HG03025 (cell line): ENCODE results near the gene FAF2.

Source experiments
- ATAC-seq: cut with Tn5 transposase; IDR thresholded peaks from one replicate; pipeline ENCODE4 v1.9.1; 2021; ENCODE audit warnings: mild to moderate bottlenecking, moderate library complexity; ENCODE audit not compliant: unreplicated experiment, low FRiP score

FAF2 gene

GRCh38 chr5:176529116-176529740 lies 81.0 kb downstream of the FAF2 start:
- no peak for ATAC-seq

DNA sequence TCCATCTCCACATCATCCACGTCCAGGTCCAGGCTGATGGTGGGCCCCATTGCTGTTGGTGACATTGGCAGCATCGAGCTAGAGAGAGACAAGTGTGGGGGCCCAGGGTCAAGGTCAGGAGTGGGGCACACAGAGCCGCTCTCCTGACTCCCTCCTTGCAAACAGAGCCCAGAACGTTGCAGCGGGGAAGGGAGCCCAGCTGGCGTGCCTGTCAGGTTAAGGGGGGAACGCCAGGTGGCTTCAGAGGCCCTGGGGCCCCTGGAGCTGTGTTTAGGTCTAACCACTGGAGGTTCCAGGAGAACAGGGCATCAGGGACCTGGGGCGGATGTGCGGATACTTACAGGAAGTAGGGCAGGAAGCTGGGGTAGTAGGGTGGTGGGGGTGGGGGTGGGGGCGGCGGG lies 81.6 kb downstream of the FAF2 start:
- ATAC-seq: no peak

GRCh38 chr5:176530393-176530982 lies 82.3 kb downstream of the FAF2 start:
- ATAC-seq: no peak

GRCh38 chr5:176530983-176531901 lies 83.1 kb downstream of the FAF2 start:
- no peak for ATAC-seq

- ATAC-seq: no peak
Observed at GRCh38 chr5:176531902-176532493, 83.8 kb downstream of the FAF2 start.

DNA sequence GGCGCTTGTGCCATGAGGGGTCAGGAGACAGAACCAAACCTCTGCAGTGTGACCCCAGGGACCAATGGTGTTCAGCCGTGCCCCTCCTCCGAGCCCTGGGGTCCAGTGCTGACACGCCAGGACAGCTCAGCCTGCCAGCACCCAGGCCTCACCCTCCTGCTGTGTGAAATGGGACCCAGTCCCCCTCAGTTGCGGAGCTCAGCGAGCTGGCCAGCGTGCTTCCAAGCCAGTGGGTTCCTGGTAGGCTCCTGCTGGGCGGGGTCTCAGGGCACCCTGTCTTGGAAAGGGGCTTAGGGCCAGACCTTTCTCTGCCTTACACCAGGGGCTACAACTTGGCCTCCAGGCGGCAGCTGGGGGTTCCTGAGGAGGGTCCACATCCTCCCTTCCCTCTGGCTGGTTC lies 84.6 kb downstream of the FAF2 start:
- ATAC-seq: no peak

- ATAC-seq: no peak
Observed at GRCh38 chr5:176533390-176533789, 85.2 kb downstream of the FAF2 start.

GRCh38 chr5:176533894-176534611 lies 85.9 kb downstream of the FAF2 start:
- ATAC-seq: no peak

GRCh38 chr5:176534640-176535039 lies 86.5 kb downstream of the FAF2 start:
- ATAC-seq: no peak

DNA sequence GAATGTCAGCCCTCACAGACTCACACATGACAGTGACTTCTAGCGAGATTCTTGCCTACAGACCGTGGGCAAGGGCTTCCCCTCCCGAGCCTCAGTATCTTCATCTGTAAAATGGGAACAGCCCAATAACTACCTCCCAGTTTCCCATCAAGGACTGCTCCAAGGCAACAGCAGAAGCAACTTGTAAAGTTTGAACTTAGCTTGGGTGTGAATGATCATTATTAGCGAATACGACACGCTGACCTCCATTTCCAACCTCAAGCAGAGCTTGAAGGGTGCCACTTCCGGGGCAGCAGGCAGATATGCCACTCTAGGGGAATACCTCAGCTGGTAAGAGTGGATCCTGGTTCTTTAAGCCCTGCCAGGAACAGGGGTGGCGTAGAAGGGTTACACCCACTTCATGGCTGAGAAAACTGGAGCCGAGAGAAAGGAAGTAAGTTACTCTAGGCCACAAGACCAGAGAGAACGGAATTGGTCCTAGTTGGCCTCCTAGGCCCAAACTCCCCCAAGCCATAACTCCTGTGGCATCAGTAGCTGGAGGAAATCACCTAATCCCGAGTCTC lies 87.0 kb downstream of the FAF2 start:
- no peak for ATAC-seq

- ATAC-seq: no peak
Observed at GRCh38 chr5:176535664-176536131, 87.5 kb downstream of the FAF2 start.

- ATAC-seq: peak; percentile 23
Observed at GRCh38 chr5:176536132-176536901, 88.1 kb downstream of the FAF2 start.

- peak; percentile 51 for ATAC-seq
Observed at GRCh38 chr5:176536902-176537553, 88.8 kb downstream of the FAF2 start, which contains the start of gene RNF44. Gene RNF44, minus strand, starts transcription at chr5:176537402. Its CDS starts 4,930 bp downstream, at chr5:176532472.

DNA sequence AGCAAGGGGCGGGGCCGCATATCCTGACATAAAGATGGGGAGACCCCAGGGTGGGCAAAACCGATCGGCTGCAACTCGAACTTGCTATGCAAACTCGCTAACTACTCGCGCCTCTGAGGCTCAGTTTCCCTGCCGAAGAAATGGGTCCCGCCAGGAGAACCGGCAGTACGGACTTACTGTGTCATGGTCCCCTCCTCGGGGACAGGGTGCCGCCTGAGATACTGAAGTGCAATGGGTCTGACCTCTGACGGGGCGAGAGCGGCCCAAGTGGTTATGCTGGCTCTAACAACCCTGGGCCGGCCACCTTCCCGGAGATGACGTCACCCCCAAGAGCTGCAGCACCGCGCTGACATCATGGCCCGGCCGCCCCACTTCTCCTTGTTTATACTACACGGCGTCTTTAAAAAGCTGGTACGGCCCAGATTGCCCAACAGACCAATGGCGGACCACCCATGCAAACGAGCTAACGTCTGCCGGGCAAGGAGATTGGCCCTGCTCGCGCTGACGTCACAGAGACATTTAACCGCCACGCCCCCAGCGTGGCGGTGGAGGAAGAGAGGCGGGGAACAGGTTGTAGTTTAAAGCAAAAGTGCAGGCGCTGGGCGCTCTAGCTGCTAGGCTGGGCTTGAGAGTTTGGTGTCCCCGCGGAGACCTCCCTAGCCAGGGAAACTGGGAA lies 89.5 kb downstream of the FAF2 start:
- ATAC-seq: peak; percentile 63

- no peak for ATAC-seq
Observed at GRCh38 chr5:176538230-176538988, 90.2 kb downstream of the FAF2 start.

DNA sequence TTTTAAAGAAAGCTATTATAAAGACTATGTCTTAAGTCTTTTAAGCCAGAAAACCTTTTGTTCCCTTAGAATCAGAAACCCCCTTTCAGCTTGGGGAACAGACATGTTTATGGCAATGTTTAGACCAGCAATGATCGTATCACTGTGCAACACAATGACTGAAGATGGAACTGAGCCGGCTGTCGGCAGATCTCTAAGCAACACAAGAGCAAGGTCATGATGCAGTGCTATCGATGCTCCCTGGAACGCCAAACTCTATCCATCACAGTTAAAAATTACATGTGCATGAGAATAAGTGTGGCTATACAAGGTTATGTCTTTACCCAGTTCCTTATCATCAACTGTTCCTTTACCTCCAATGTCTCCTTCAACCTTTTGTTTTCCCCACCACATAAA lies 90.8 kb downstream of the FAF2 start:
- ATAC-seq: no peak

DNA sequence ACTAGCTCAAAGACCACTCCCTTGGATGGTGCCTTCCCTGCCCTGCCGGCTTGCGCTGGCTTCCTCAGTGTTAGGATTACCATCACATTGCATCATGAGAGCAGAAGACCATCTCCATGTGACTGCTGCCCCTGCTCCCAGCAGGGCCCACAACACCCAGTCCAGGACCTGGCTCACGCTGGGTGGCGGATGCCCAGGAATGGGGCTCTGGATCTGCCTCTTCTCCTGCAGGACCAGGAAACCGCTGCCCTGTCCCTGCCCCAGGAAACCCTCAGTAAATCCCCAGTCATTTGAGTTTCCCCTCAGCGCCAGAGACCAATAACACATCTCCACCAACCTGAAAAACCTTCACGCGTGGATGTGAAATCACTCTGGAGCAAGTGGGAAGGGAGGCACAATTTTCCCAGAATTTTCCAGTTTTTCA lies 92.3 kb downstream of the FAF2 start:
- no peak for ATAC-seq
